Suprapubic skin (tissue), 3 donors: ENCODE data around the gene CDA.

Experiments
- CTCF ChIP-seq, 2 donors: fragments of 200-600 bp in 1 of 2; fragments of 450-650 bp in 1 of 2; sonication (generic) in 1 of 2; IDR thresholded peaks; one replicate each; pipeline ENCODE4 v1.5.1; 2016 to 2019; ENCODE audit warnings: antibody characterized with exemption in 2 of 2, mild to moderate bottlenecking in 1 of 2, moderate library complexity in 1 of 2
- POLR2A ChIP-seq, 2 donors: fragments of 450-650 bp; IDR thresholded peaks; one replicate each; pipeline ENCODE4 v1.6.1; 2017; ENCODE audit warnings: antibody characterized with exemption in 2 of 2, mild to moderate bottlenecking in 2 of 2, moderate library complexity in 2 of 2

DNA sequence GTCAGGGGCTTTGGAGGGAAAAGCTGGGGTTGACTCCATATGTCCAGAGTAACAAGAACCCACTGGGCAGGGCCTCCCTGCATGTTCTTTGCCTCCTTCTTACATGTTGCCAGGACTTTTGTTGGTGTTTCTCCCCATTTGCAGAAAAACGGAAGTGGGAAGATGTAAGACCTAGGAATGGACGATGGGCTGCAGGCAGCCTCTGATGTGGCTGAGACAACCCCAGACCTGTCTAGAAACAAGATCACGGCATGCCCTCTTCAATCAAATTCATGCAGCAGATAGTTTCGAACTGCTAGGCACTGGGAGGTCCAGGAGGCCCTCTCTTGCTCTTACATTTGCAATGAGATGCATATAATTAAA, 33.2 kb upstream of the CDA start:
- no peak for TF ChIP-seq CTCF (IDR thresholded peaks at IDR 0.05)
- TF ChIP-seq POLR2A (IDR thresholded peaks at IDR 0.05): no peak
